Thyroid gland (tissue), 4 donors: ENCODE results near the gene CHGA.

Experiments
- CTCF ChIP-seq, 6 experiments: fragments of 200-600 bp in 3 of 6; fragments of 450-650 bp in 3 of 6; sonication (generic) in 3 of 6; IDR thresholded peaks; one replicate each; pipeline ENCODE4 v1.5.1; 2016 to 2019; ENCODE audit warnings: antibody characterized with exemption in 6 of 6, mild to moderate bottlenecking in 2 of 6, inconsistent platforms in 1 of 6, moderate library complexity in 1 of 6
- POLR2A ChIP-seq, 2 donors: fragments of 450-650 bp; IDR thresholded peaks; one replicate each; pipeline ENCODE4 v1.6.1; 2017; ENCODE audit warnings: antibody characterized with exemption in 2 of 2, mild to moderate bottlenecking in 2 of 2, moderate library complexity in 1 of 2

DNA sequence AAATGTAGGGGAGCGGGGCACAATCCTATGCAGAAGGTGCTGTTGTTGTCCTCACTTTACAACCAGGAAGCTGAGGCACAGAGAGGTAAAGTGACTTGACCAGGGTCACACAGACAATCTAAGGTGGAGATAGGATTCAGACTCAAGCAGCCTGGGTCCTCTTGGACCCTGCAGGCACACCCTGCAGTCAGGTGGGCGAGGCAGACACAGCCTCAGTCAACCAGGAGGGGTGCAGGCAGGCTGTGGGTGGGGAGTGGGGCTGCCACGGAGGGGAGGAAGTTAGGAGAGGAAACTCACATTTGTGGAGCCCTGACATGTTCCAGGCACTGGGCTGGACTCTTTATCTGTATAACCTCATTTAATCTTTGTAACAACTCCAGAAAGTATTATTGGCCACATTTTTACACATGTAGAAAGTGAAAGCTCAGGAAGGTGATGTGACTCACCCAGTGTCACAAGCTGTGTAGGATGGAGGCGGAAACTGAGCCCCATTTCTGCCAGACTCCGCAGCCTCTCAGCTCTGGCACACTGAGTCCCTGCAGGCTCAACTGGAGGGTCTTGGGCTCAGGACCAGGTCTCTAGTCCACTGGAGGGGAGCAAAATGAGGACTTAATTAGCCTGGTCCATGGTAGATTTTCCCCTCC, 24.9 kb upstream of the CHGA start:
- TF ChIP-seq CTCF (IDR thresholded peaks at IDR 0.05): no peak
- no peak for TF ChIP-seq POLR2A (IDR thresholded peaks at IDR 0.05)
